DLD1 (cell line): ENCODE results near the gene ZBTB4.
"Not testable (repeated sequence)": the region's sequence is repeated elsewhere in the genome, so short reads cannot be mapped to it uniquely, and the experiment has no call there.

Experiments
- in situ Hi-C: cut with HindIII; loops from 2 replicates; pipeline ENCODE4 v1.10.0; 2017; ENCODE audit warnings: low sequenced_read_pairs

Gene ZBTB4

DNA sequence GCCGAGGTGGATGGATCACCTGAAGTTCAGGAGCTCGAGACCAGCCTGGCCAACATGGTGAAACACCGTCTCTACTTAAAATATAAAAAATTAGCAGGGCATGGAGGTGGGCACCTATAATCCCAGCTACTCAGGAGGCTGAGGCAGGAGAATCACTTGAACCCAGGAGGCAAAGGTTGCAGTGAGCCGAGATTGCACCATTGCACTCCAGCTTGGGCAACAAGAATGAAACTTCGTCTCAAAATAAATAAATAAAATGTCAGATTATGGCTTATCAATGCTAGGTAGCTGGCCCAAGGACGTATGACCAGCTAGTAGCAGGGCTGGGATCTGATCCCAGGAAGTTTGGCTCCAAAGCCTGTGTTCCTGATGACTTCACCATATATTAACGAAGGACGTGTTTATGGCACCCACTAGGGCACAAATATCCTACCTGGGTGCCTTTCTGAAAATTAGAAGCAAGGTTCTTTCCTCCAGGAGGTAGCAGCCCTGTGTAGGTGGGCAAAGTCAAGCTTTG is 8.9 kb downstream of the ZBTB4 start:
- in situ Hi-C loops, result not testable (repeated sequence)

DNA sequence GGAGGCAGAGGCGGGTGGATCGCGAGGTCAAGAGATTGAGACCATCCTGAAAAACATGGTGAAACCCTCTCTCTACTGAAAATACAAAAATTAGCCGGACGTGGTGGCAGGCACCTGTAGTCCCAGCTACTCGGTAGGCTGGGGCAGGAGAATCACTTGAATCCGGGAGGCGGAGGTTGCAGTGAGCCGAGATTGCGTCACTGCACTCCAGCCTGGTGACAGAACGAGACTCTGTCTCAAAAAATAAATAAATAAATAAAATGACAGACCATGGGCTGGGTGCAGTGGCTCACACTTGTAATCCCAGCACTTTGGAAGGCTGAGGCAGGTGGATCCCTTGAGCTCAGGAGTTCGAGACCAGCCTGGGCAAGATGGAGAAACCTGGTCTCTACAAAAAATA is 9.6 kb downstream of the ZBTB4 start:
- in situ Hi-C loops, result not testable (repeated sequence)

DNA sequence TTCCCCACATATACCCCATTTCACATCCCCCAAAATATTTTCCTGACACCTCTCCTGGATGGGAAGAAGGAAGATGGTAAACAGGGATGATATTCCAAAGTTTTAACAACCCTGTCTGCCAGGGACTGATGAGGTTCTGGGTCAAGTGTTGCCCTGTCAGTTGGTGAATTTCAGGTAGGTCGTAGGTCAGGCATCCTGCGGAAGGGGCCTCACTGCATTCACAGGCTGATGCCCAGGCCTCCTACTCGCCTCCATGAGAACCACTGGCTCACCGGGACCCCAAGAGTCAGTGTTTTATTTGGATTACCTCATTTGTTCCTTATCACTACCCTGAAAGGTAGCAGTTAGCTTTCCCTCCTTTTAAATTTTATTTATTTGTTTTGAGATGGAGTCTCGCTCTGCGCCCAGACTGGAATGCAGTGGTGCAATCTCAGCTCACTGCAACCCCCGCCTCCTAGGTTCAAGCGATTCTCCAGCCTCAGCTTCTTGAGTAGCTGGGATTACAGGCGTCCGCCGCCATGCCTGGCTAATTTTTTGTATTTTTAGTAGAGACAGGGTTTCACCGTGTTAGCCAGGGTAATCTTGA is 10.5 kb downstream of the ZBTB4 start:
- in situ Hi-C loops, result no loop called here

GRCh38 chr17:7468290-7468689 is 11.1 kb downstream of the ZBTB4 start:
- in situ Hi-C loops, result no loop called here

DNA sequence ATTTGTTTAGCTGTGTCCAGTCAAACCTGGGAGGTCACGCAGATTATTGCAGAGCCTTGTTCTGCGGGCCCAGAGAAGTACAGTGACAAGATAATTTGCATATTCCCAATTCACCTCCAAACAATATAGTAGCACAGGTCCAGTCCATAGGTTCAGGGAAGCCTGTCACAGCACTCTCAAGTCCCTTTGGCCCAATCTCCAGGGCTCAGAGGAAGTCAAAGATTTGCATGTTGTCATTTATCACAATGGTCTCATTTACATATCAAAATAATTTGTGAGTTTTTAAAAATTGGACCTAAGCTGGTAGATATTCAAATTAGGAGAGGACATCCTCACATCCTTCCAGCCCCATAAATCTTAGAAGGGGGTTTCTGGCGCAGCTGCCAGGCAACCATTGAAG is 11.9 kb downstream of the ZBTB4 start:
- in situ Hi-C loops, result no loop called here

- in situ Hi-C loops, result no loop called here
These were observed 12.6 kb downstream of the ZBTB4 start for GRCh38 chr17:7466639-7467341.

- in situ Hi-C loops, result no loop called here
These were observed 13.2 kb downstream of the ZBTB4 start for GRCh38 chr17:7466318-7466638.

GRCh38 chr17:7465597-7466275 is 13.7 kb downstream of the ZBTB4 start:
- in situ Hi-C loops, result no loop called here

DNA sequence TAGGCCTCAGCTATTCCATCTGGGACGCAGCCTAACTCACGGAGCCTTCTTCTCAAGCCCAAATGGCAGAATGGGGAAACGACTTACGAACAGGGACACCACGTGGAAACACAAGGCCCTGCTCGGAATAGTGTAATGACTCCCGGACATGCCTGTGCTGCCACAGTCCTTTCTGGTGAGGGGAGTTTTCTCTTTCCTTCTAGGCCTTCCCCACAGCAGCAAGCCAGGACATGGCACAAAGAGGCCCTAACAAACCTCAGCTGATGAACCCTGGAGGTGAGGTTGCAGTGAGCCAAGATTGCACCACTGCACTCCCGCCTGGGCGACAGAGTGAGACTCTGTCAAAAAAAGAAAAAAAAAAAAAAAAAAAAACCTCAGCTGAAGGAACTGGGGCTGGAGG is 15.3 kb downstream of the ZBTB4 start:
- in situ Hi-C loops, result no loop called here

DNA sequence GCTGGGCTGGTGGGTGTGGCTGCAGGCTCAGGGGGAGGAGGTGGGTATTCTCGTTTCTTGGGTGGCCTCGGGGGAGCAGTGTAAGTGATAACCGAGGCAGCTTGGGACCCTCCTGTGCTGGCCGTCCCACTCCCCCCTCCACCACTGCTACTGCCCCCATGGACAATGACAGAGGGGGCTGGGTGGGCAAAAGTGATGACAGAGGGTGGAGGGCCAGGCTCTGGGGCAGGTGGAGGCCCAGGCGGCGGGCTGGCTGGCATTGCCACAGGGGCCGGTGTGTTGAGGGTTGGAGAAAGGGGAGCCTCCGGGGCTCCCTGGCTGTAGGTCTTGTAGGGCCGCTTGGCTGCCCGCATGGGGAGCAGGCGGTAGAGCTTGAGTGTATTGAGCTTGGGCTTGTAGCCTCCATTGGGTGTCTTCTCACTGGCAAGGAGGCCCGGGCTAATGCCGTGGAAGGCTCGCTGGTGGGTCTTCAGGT is 16.0 kb downstream of the ZBTB4 start:
- in situ Hi-C loops, result no loop called here

DNA sequence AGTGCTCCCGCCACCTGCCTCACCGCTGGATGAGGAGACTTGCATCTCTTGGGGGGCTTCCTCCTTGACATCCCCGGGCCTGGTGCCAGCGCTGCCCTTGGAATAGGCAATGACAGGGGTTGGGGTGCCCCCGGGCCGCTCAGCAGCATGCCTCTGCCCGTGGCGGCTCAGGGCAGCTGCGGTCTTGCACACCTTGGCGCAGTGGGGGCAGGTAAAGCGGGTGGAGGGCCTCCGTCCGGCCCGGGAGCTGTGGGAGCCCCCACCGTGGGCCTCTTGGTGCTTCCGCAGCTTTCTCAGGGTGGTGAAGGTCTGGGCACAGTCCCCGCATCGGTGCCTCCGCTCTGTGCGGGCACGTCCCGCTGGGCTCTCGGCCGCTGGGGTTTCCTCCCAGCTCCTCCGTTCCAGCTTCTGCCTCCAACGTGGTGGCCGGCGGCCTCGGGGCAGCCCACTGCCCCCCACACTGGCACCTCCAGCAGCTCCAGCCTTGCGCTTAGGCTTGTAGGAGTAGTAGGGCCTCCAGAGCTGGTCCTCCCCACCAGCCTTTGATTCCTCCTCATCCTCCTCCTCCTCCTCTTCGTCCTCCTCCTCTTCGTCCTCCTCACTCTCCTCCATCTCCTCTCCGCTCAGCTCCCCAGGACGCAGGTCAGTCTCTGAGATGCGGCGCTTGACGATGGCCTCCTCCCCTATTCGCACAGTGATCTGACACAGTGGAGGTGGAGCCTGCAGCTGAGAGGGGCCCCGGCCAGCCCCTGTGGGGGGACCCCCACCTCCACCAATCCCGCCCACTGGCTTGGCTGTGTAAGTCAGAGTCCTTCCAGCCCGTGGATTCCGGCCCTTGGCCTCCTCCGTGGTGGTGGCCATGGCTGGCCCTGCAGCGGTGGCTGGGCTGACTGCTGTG is 16.7 kb downstream of the ZBTB4 start:
- in situ Hi-C loops, result no loop called here

- in situ Hi-C loops, result no loop called here
These were observed 18.4 kb downstream of the ZBTB4 start for GRCh38 chr17:7460850-7461660.

DNA sequence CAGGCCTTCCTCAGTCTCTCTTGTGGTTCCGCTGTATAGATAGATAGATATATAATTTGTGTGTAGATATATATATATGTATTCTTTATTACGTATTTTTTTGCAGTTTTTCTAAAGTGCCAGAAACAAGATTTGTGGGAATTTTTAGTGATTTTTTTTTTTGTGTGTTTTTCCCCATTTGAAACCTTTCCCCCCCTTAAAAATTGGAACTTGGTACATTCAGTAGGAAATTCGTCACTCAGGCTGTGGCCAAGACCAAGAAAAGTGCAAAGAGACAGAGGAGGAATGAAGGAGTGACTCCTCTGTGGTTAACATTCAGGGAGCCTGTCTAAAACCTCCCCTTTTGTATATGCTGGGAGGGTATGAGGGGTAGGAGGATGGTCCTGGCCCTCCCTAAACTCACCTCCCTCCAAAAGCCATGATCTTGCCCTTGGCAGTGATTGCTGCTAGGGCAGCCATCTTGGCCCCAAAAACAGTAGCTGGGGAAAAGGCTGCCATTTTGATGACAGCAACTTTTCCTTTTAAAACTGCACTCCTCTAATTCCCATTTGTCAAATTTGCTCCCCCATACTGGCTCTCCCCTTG is 19.4 kb downstream of the ZBTB4 start:
- in situ Hi-C loops, result no loop called here

DNA sequence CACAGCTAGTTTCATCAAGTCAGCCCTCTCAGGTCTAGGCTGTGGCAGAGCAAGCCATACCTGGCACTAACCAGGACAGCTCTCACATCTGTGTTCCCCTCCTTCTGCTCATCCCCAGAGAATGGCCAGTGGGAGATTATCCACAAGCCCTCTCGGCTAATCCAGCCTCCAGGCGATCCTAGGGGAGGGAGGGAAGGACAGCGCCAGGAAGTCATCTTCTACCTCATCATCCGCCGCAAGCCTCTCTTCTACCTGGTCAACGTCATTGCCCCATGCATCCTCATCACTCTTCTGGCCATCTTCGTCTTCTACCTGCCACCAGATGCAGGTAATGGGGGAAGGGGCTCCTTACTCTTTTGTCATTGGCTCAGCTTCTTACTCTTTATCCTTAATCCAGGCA is 31.0 kb downstream of the ZBTB4 start:
- in situ Hi-C loops, result no loop called here

DNA sequence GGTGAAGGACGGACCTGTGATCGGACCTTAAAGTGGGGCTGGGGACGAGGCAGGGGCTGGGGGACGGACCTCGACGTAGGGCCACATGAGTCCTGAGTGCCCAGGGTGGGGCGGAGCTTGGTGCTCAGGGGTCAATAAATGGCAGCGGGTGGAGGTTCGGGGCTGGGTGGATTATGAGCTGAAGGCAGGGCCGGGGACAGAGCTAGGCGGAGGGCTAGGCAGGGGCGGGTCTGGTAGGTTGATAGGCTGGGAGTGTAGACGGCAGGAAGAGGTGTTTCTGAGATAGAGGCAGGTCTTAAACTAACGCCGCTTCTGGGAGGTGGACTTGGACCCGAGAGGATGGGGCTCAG is 33.8 kb downstream of the ZBTB4 start:
- in situ Hi-C loops, result no loop called here

DNA sequence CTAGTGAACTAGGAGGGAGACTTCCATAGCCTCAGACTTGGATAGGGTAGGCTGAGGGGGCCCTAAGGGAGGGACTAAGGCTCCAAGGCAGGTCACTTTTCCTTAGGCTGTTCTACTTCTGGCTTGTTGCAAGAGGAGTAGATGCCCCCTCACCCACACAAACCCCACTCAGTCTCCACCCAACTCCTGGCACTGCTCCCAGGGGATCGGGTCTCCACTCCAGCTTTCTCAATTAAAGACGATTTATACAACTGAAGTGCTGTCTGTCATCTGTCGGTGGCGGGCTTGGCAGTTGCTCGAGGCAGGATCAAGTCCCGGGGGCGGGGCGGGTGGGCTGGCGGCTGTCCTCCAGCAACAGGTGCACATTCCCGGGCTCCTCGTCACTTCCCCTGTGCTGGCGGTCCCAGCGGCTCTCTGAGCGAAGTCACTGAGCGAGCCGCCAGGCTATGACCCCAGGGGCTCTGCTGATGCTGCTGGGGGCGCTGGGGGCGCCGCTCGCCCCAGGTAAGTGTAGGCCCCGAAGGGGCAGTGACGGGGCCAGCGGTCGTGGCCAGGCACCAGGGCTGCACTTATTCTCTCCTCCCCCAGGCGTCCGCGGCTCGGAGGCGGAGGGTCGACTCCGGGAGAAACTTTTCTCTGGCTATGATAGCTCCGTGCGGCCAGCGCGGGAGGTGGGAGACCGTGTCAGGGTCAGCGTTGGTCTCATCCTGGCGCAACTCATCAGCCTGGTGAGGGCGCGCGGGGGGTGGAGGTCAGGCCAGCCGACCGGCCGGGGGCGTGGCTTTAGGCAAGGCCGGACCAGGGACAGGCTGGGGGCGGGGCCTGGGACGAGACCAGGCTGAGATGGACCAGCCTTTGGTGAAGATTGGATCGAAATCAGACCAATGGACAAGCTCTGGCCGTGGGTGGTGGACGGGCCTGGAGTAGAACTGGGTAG is 34.5 kb downstream of the ZBTB4 start, which contains the start of gene CHRNB1:
CHRNB1 (plus strand) TSS at position 380 of the 937 bp plus-strand sequence; CDS start at position 447, 67 bp downstream.
- in situ Hi-C loops, result no loop called here

DNA sequence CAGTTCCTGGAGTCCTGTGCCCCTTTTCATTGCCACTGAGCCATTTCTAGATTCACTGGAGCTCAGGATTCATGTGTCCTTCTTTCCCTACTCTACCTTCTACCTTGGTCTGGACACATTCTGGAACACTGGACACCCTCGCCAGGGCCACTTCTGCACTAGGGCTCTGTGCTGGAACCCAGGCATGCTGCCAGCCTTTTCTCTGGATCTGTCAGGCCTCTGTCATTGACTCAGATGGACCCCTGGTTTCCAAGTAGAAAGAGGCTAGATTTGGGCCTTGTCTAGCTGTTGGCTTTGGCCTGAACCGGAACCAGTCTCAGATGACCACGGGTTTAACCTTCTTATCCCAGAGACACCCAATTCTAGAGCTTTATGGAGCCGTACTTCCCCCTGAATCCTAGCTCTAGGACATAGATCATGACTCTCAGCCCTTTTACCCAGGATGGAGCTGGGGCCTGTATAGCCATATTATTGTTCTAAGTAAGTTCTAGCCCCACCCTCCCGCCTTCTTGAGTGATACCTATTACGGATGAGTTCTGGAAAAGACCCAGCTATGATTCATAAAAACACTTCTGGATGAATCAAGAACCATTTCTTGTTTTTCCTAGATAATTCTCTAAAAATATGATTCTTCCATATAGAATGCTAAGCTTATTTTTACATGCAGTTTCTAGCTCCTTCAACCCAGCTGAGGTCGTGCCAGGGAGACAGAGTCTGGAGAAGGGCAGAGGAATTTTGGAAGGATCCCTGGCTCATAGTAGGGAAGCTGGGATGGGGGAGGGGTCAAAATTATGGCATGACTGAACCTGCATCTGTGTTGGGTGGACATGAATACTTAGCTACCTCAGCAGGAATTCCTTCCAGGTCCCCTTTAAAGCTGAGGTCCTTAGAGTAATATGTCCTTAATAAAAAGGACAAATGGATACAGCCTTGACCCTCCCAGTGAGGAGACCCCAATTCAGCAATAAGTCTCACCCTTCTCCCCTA is 35.6 kb downstream of the ZBTB4 start:
- in situ Hi-C loops, result no loop called here

DNA sequence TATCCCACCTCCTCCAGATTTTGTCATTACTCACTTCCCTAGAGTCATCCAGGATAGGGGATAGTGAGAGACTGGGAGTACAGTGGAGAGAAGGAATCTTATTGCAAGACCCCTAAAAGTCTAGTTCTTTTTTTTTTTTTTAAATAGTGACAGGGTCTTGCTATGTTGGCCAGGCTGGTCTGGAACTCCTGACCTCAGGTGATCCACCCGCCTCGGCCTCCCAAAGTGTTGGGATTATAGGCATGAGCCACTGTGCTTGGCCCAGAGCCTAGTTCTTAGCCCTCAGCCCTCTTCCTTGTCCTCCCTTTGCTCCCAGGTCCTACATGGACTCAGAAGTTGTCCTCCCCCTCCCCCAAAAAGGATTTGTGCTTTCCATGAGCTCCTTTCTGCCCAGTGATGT is 37.3 kb downstream of the ZBTB4 start:
- in situ Hi-C loops, result no loop called here
